ENCODE results near the gene ASTN2. TPM values are rescaled to one million over a fixed set of nuclear protein-coding genes. Genes with fewer than 3 reads are reported as not detected.

The ASTN2 gene
- total and polyA plus RNA-seq, 9 donors: 1.8 to 6.4 (median 3.2) TPM

DNA sequence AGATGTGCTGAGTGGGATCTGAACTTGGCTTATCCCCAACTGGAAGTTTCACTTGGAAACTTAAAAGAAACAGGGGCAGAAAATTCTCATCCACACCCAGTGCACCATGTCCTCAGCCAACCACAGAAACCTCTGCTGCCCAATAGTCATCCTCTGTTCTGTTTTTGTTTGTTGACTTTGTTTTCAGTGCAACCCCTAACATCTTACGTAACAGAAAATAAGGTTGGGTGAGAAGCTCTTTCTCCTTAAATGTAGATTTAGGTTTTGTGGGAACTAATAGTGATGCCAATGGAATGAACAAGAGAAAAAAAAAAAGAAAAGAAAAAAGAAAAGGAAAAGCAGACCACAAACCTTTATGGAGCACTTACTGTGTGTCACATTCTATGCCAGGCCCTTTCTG is 998.4 kb downstream of the ASTN2 start:
- Histone ChIP-seq H3K4me3 (no peak overlapping the region), H3K4me1 (ENCODE audit: insufficient read depth) (no peaks in the 10 kb centered on the region), H3K27me3 (no peaks in the 10 kb centered on the region), H3K9me3 (no peaks in the 10 kb centered on the region), H3K27ac (no peak overlapping the region), H3K36me3 (no peaks in the 10 kb centered on the region)
- intact Hi-C loops (cut with DNase I): no loop called here
- TF ChIP-seq EP300 (IDR thresholded peaks at IDR 0.05) (no peak), POLR2A (IDR thresholded peaks at IDR 0.05) (no peak)
- TF ChIP-seq, protein P1, sequence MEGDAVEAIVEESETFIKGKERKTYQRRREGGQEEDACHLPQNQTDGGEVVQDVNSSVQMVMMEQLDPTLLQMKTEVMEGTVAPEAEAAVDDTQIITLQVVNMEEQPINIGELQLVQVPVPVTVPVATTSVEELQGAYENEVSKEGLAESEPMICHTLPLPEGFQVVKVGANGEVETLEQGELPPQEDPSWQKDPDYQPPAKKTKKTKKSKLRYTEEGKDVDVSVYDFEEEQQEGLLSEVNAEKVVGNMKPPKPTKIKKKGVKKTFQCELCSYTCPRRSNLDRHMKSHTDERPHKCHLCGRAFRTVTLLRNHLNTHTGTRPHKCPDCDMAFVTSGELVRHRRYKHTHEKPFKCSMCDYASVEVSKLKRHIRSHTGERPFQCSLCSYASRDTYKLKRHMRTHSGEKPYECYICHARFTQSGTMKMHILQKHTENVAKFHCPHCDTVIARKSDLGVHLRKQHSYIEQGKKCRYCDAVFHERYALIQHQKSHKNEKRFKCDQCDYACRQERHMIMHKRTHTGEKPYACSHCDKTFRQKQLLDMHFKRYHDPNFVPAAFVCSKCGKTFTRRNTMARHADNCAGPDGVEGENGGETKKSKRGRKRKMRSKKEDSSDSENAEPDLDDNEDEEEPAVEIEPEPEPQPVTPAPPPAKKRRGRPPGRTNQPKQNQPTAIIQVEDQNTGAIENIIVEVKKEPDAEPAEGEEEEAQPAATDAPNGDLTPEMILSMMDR (IDR thresholded peaks at IDR 0.05): no peak
- 91 to 97% (median 96%) methylated on average over 1 of the region's 1 CpG for WGBS, 3 donors
- DNase-seq: no peak

DNA sequence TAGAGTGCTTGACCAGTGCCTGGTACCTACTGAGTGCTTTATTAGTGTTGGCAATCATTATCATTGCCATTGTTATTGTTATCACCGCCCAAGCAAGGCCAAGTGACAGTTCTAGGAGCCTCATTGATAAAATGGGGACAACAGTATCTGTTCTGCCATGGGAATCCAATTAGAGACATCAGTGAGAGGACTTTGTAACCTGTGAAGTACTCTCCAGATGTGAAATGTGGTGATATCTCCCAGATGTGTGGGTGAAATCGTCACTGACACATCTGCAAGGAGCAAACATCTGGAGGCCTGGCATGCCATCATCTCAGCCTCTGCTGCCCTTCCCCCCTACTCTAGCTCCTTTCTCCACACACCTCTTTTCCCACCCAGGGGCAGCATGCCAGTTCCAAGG is 1000.5 kb downstream of the ASTN2 start:
- Histone ChIP-seq H3K4me3 (no peak overlapping the region), H3K9me3 (no peaks in the 10 kb centered on the region), H3K36me3 (no peaks in the 10 kb centered on the region), H3K27me3 (no peaks in the 10 kb centered on the region), H3K27ac (no peak overlapping the region), H3K4me1 (ENCODE audit: insufficient read depth) (no peaks in the 10 kb centered on the region)
- no peak for TF ChIP-seq POLR2A (IDR thresholded peaks at IDR 0.05)
- TF ChIP-seq, protein P1 (IDR thresholded peaks at IDR 0.05): no peak
- TF ChIP-seq EP300 (IDR thresholded peaks at IDR 0.05): no peak
- no peak for DNase-seq
- WGBS, 3 donors: 62 to 81% (median 69%) methylated on average over 2 of the region's 2 CpGs
- intact Hi-C loops (cut with DNase I): no loop called here

DNA sequence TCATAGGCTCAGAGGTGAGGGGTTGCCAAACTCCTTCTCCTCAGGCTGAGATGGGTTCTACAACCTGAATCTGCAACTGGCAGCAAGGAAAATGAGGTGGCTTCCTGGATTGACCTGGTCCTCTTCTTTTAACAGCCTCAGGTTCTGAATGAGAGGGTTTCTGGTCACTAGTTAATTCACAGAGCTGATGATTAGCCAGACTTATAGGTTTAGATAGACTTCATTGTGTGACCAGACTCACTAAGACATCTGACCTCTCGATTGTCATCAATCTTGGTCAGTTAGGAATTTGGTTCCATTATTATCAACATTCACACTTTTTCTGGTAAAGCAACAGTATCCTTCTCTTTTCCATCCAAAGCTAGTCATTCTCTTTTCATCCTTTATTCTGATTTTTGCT is 1003.4 kb downstream of the ASTN2 start:
- no peaks in the 10 kb centered on the region for H3K27me3 ChIP-seq
- H3K9me3 ChIP-seq: no peaks in the 10 kb centered on the region
- H3K36me3 ChIP-seq: no peaks in the 10 kb centered on the region
- intact Hi-C loops (cut with DNase I): no loop called here
- 97% methylated on average over 1 of the region's 1 CpG for WGBS, 3 donors
- H3K27ac ChIP-seq: no peak overlapping the region
- H3K4me1 ChIP-seq (ENCODE audit: insufficient read depth): no peaks in the 10 kb centered on the region
- no peak overlapping the region for H3K4me3 ChIP-seq
- no peak for DNase-seq
- TF ChIP-seq POLR2A (IDR thresholded peaks at IDR 0.05): no peak
- TF ChIP-seq EP300 (IDR thresholded peaks at IDR 0.05): no peak
- TF ChIP-seq, protein P1 (IDR thresholded peaks at IDR 0.05): no peak

DNA sequence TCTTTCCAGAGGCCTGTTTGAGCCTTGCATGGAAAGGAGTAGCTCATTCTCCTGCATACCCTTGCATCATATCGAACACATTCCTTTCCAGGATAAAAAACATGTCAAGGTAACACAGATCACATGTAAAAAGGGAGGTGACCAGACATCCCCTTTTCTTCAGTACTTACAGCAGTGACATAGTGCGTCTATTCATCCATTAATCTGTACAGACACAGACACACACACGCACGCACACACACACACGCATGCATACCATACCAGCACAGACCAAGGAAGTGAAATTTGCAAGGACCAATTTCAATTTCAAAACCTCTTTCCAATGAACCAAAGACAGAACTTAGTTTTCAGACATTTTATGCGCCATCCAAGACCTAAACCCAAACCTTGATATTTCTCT is 1005.2 kb downstream of the ASTN2 start:
- Histone ChIP-seq H3K36me3 (no peaks in the 10 kb centered on the region), H3K27me3 (no peaks in the 10 kb centered on the region), H3K27ac (no peak overlapping the region), H3K9me3 (no peaks in the 10 kb centered on the region), H3K4me3 (no peak overlapping the region), H3K4me1 (ENCODE audit: insufficient read depth) (no peaks in the 10 kb centered on the region)
- DNase-seq: no peak
- TF ChIP-seq POLR2A (IDR thresholded peaks at IDR 0.05) (no peak), EP300 (IDR thresholded peaks at IDR 0.05) (no peak)
- TF ChIP-seq, protein P1 (IDR thresholded peaks at IDR 0.05): no peak
- intact Hi-C loops (cut with DNase I): no loop called here
- WGBS, 3 donors: 68 to 77% (median 75%) methylated on average over 6 of the region's 6 CpGs

DNA sequence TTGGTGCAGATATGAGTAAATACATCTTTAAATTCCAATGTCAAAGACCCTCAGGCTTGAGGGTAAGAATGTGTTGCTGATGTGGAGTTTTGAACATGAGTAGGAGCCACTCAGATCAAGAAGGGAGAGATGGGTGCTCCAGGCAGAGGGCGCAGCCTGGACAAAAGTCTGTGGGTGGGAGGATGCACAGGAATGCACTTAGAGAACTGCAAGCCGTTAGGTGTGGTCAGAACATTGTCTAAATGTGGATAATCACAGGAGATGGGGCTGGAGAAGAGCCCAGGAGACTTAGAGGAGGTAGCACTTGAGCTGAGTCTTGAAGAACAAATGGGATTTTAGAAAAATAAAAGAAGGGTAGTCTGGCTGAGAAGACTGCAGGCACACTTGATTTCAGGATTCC is 1005.7 kb downstream of the ASTN2 start:
- H3K9me3 ChIP-seq: no peaks in the 10 kb centered on the region
- no peak for DNase-seq
- WGBS, 3 donors: 74 to 82% (median 75%) methylated on average over 2 of the region's 2 CpGs
- intact Hi-C loops (cut with DNase I): no loop called here
- no peaks in the 10 kb centered on the region for H3K36me3 ChIP-seq
- no peaks in the 10 kb centered on the region for H3K4me1 ChIP-seq (ENCODE audit: insufficient read depth)
- no peak overlapping the region for H3K27ac ChIP-seq
- TF ChIP-seq EP300 (IDR thresholded peaks at IDR 0.05) (no peak), POLR2A (IDR thresholded peaks at IDR 0.05) (no peak)
- TF ChIP-seq, protein P1 (IDR thresholded peaks at IDR 0.05): no peak
- no peaks in the 10 kb centered on the region for H3K27me3 ChIP-seq
- no peak overlapping the region for H3K4me3 ChIP-seq
